HepG2 (cell line): ENCODE data around the gene TOR1AIP1. TPM values are rescaled to one million over a fixed set of nuclear protein-coding genes. Genes with fewer than 3 reads are reported as not detected.

ENCODE experiments used
- ARID3A ChIP-seq: IDR thresholded peaks from 2 replicates; pipeline ENCODE4 v1.6.1; 2012; ENCODE audit warnings: low read depth, low read length, improper control_type of control experiment
- CBX2 ChIP-seq, 2 experiments: fragments of 200-600 bp in 1 of 2; sonication (generic); formaldehyde crosslinking in 1 of 2; IDR thresholded peaks; 2 replicates each; pipeline versions ENCODE4 v1.7.0 to v1.8.1; 2018 to 2022; ENCODE audit warnings: low read depth in 2 of 2, low read length in 1 of 2, mild to moderate bottlenecking in 1 of 2, missing genetic modification reagents in 1 of 2
- CHCHD3 ChIP-seq: sonication (generic); formaldehyde crosslinking; IDR thresholded peaks from 2 replicates; pipeline ENCODE4 v1.8.0; 2022; ENCODE audit warnings: mild to moderate bottlenecking, missing genetic modification reagents, moderate library complexity
- EHMT2 ChIP-seq: fragments of 200-600 bp; sonication (generic); IDR thresholded peaks from 2 replicates; pipeline ENCODE4 v1.7.0; 2017; ENCODE audit warnings: antibody characterized with exemption, low read depth, low read length, borderline replicate concordance
- HDAC2 ChIP-seq: sonication (generic); formaldehyde crosslinking; IDR thresholded peaks from 2 replicates; pipeline ENCODE4 v1.4.0; 2020; ENCODE audit warnings: missing genetic modification reagents
- JUND ChIP-seq: sonication (generic); formaldehyde crosslinking; IDR thresholded peaks from 2 replicates; pipeline ENCODE4 v1.8.0; 2022; ENCODE audit warnings: mild to moderate bottlenecking, missing genetic modification reagents
- KLF9 ChIP-seq: IDR thresholded peaks from 2 replicates; pipeline ENCODE4 v1.6.1; 2016; ENCODE audit warnings: low read depth
- MAZ ChIP-seq, 2 experiments: sonication (generic) in 1 of 2; formaldehyde crosslinking in 1 of 2; IDR thresholded peaks; 2 replicates each; pipeline versions ENCODE4 v1.5.0 to v1.6.1; 2012 to 2020; ENCODE audit warnings: low read depth in 2 of 2, mild to moderate bottlenecking in 2 of 2, borderline replicate concordance in 1 of 2, improper control_type of control experiment in 1 of 2, low read length in 1 of 2, missing genetic modification reagents in 1 of 2, moderate library complexity in 1 of 2
- MLLT10 ChIP-seq: sonication (generic); formaldehyde crosslinking; IDR thresholded peaks from 2 replicates; pipeline ENCODE4 v1.4.0; 2020; ENCODE audit warnings: missing genetic modification reagents
- NR2F1 ChIP-seq, 2 experiments: fragments of 450-650 bp in 1 of 2; formaldehyde crosslinking in 1 of 2; IDR thresholded peaks; 2 replicates each; pipeline versions ENCODE4 v1.5.0 to v1.6.1; 2016 to 2020; ENCODE audit warnings: mild to moderate bottlenecking in 1 of 2, missing compliant biosample characterization in 1 of 2, missing genetic modification reagents in 1 of 2, moderate library complexity in 1 of 2
- PRMT3 ChIP-seq: sonication (generic); formaldehyde crosslinking; IDR thresholded peaks from 2 replicates; pipeline ENCODE4 v1.8.1; 2022; ENCODE audit warnings: low read depth, mild to moderate bottlenecking, moderate library complexity, missing genetic modification reagents, borderline replicate concordance
- TOPORS ChIP-seq: sonication (generic); formaldehyde crosslinking; IDR thresholded peaks from 2 replicates; pipeline ENCODE4 v1.8.0; 2023; ENCODE audit warnings: mild to moderate bottlenecking, missing genetic modification reagents
- XBP1 ChIP-seq: sonication (generic); formaldehyde crosslinking; IDR thresholded peaks from 2 replicates; pipeline ENCODE4 v1.5.0; 2020; ENCODE audit warnings: missing genetic modification reagents
- ZBTB33 ChIP-seq: sonication (generic); formaldehyde crosslinking; IDR thresholded peaks from 2 replicates; pipeline ENCODE4 v1.4.0; 2020; ENCODE audit warnings: missing genetic modification reagents
- ZBTB44 ChIP-seq: sonication (generic); formaldehyde crosslinking; IDR thresholded peaks from 2 replicates; pipeline ENCODE4 v1.4.0; 2020; ENCODE audit warnings: missing genetic modification reagents
- ZMYM2 ChIP-seq: sonication (generic); formaldehyde crosslinking; IDR thresholded peaks from 2 replicates; pipeline ENCODE4 v1.8.0; 2022; ENCODE audit warnings: mild to moderate bottlenecking, missing genetic modification reagents
- ZNF557 ChIP-seq: sonication (generic); formaldehyde crosslinking; IDR thresholded peaks from 2 replicates; pipeline ENCODE4 v1.4.0; 2020; ENCODE audit warnings: missing genetic modification reagents
- polyA plus RNA-seq, 8 experiments: library from polyadenylated mRNA; depleted of rRNA in 3 of 8; stranded (reverse) in 7 of 8; unstranded in 1 of 8; fragments of >200 nt; fragmentation: Illumina TruSeq in 4 of 8; extraction: Trizol in 4 of 8; gene quantifications; 2 replicates each; pipeline versions ENCODE4 v1.2.1 to v1.2.3, GENCODE V29; 2011 to 2016; ENCODE audit warnings: low read depth in 4 of 8, missing spikeins in 1 of 8, mixed read lengths in 1 of 8; ENCODE audit not compliant: insufficient read depth in 1 of 8
- total RNA-seq, 5 experiments: library from RNA; depleted of rRNA; stranded (reverse); fragments of >200 nt; fragmentation: Illumina TruSeq; extraction: Trizol; gene quantifications; 2 replicates each; pipeline ENCODE4 v1.2.3, GENCODE V29; 2016; ENCODE audit warnings: low read depth in 1 of 5
- TF ChIP-seq, protein P1 (sequence below): sonication (generic); formaldehyde crosslinking; IDR thresholded peaks from 2 replicates; pipeline ENCODE4 v1.8.1; 2023; ENCODE audit warnings: mild to moderate bottlenecking, inconsistent platforms, moderate library complexity, missing genetic modification reagents, borderline replicate concordance
- TF ChIP-seq, protein P2 (sequence below): sonication (generic); formaldehyde crosslinking; conservative IDR thresholded peaks from 2 replicates; pipeline ENCODE4 v1.5.0; 2020; ENCODE audit warnings: missing genetic modification reagents

TOR1AIP1 gene
- total and polyA plus RNA-seq, 2 of the 13 experiments (the other 11 are each of a cell fraction or from before 2014, with no cell fraction given) = 15.6 to 29.0 TPM

GRCh38 chr1:179877586-179878265, 4.4 kb upstream of the TOR1AIP1 start, which contains the start of gene TOR1AIP2 (continued):
- TF ChIP-seq MLLT10 (no peak), CHCHD3 (CRISPR knock-in tag) (no peak), ZNF557 (CRISPR knock-in tag) (no peak), JUND (CRISPR knock-in tag) (no peak), HDAC2 (CRISPR knock-in tag) (no peak), KLF9 (CRISPR knock-in tag) (no peak), ZMYM2 (CRISPR knock-in tag) (no peak), MAZ (IDR thresholded peaks at IDR 0.05; ENCODE audit: borderline replicate concordance, low read depth, low read length) (no peak), MAZ (CRISPR knock-in tag; IDR thresholded peaks at IDR 0.05; ENCODE audit: low read depth) (no peak), ARID3A (no peak; the same call in 1 of the 2 replicates), PRMT3 (CRISPR knock-in tag) (no peak), EHMT2 (no peak), ZBTB44 (CRISPR knock-in tag) (no peak), CBX2 (IDR thresholded peaks at IDR 0.05; ENCODE audit: low read depth, low read length) (no peak), CBX2 (CRISPR knock-in tag; IDR thresholded peaks at IDR 0.05; ENCODE audit: low read depth) (no peak), ZBTB33 (no peak), TOPORS (CRISPR knock-in tag) (no peak), XBP1 (CRISPR knock-in tag) (no peak), NR2F1 (CRISPR knock-in tag; IDR thresholded peaks at IDR 0.05) (no peak)
- TF ChIP-seq, protein P1, sequence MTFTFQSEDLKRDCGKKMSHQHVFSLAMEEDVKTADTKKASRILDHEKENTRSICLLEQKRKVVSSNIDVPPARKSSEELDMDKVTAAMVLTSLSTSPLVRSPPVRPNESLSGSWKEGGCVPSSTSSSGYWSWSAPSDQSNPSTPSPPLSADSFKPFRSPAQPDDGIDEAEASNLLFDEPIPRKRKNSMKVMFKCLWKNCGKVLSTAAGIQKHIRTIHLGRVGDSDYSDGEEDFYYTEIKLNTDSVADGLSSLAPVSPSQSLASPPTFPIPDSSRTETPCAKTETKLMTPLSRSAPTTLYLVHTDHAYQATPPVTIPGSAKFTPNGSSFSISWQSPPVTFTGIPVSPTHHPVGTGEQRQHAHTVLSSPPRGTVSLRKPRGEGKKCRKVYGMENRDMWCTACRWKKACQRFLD = no peak
- TF ChIP-seq, protein P2, sequence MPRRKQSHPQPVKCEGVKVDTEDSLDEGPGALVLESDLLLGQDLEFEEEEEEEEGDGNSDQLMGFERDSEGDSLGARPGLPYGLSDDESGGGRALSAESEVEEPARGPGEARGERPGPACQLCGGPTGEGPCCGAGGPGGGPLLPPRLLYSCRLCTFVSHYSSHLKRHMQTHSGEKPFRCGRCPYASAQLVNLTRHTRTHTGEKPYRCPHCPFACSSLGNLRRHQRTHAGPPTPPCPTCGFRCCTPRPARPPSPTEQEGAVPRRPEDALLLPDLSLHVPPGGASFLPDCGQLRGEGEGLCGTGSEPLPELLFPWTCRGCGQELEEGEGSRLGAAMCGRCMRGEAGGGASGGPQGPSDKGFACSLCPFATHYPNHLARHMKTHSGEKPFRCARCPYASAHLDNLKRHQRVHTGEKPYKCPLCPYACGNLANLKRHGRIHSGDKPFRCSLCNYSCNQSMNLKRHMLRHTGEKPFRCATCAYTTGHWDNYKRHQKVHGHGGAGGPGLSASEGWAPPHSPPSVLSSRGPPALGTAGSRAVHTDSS (CRISPR knock-in tag) = no peak
